ENCODE results near the gene XYLT1. TPM values are rescaled to one million over a fixed set of nuclear protein-coding genes. Genes with fewer than 3 reads are reported as not detected.

Gene XYLT1
- total RNA-seq, 1 donor from 2014 or later = under 0.01 TPM

- DNase-seq (ENCODE audit: low read depth) = no peak
Measured at GRCh38 chr16:17116595-17117322, 354.0 kb downstream of the XYLT1 start.

DNA sequence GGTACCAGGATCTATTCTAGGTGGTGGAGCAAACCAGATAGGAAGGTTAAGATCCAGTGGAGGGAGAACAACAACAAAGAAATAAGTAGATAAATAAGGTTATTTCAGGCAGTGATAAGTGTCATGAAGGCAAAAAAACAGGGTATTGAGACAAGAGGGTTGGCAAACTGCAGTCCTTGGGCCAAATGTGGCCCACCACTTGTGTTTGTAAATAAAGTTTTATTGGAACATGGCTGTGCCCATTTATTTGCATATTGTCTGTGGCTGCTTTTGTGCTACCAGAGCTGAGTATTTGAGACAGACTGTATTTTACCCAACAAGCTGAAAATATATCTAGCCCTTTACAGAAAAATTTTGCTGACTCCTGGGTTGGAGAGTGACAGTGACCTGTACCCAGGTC, 361.3 kb downstream of the XYLT1 start:
- FAIRE-seq = no peak
- DNase-seq (ENCODE audit: low read depth) = no peak

More at GRCh38 chr16:17116595-17117322, 354.0 kb downstream of the XYLT1 start:
- Histone ChIP-seq H3K27me3 (ENCODE audit: control insufficient read depth, insufficient read depth, low read length) (no peaks in the 10 kb centered on the region), H3K36me3 (ENCODE audit: control insufficient read depth, insufficient read depth, low read length) (no peaks in the 10 kb centered on the region), H3K4me3 (ENCODE audit: low read depth, low read length) (no peak overlapping the region)
- no peak for TF ChIP-seq CTCF (IDR thresholded peaks at IDR 0.05; ENCODE audit: insufficient read depth, low read length, severe bottlenecking)
- no peak for FAIRE-seq

GRCh38 chr16:17108596-17108995, 362.2 kb downstream of the XYLT1 start:
- no peak for TF ChIP-seq CTCF (IDR thresholded peaks at IDR 0.05; ENCODE audit: insufficient read depth, low read length, severe bottlenecking)
- Histone ChIP-seq H3K27me3 (ENCODE audit: control insufficient read depth, insufficient read depth, low read length) (no peaks in the 10 kb centered on the region), H3K36me3 (ENCODE audit: control insufficient read depth, insufficient read depth, low read length) (no peaks in the 10 kb centered on the region), H3K4me3 (ENCODE audit: low read depth, low read length) (no peak overlapping the region)
- FAIRE-seq (no peak), DNase-seq (ENCODE audit: low read depth) (no peak)

More for the DNA sequence above, 361.3 kb downstream of the XYLT1 start:
- Histone ChIP-seq H3K27me3 (ENCODE audit: control insufficient read depth, insufficient read depth, low read length) (no peaks in the 10 kb centered on the region), H3K4me3 (ENCODE audit: low read depth, low read length) (no peak overlapping the region), H3K36me3 (ENCODE audit: control insufficient read depth, insufficient read depth, low read length) (no peaks in the 10 kb centered on the region)
- no peak for TF ChIP-seq CTCF (IDR thresholded peaks at IDR 0.05; ENCODE audit: insufficient read depth, low read length, severe bottlenecking)

- H3K36me3 ChIP-seq (ENCODE audit: control insufficient read depth, insufficient read depth, low read length) = no peaks in the 10 kb centered on the region
- DNase-seq (ENCODE audit: low read depth) = no peak
- TF ChIP-seq CTCF (IDR thresholded peaks at IDR 0.05; ENCODE audit: insufficient read depth, low read length, severe bottlenecking) = no peak
- no peak for FAIRE-seq
- H3K27me3 ChIP-seq (ENCODE audit: control insufficient read depth, insufficient read depth, low read length) = no peaks in the 10 kb centered on the region
- no peak overlapping the region for H3K4me3 ChIP-seq (ENCODE audit: low read depth, low read length)
Measured at GRCh38 chr16:17107450-17107849, 363.3 kb downstream of the XYLT1 start.

- no peaks in the 10 kb centered on the region for H3K27me3 ChIP-seq (ENCODE audit: control insufficient read depth, insufficient read depth, low read length)
- H3K36me3 ChIP-seq (ENCODE audit: control insufficient read depth, insufficient read depth, low read length) = no peaks in the 10 kb centered on the region
- no peak for TF ChIP-seq CTCF (IDR thresholded peaks at IDR 0.05; ENCODE audit: insufficient read depth, low read length, severe bottlenecking)
- FAIRE-seq = no peak
- H3K4me3 ChIP-seq (ENCODE audit: low read depth, low read length) = no peak overlapping the region
- no peak for DNase-seq (ENCODE audit: low read depth)
Measured at GRCh38 chr16:17106243-17106791, 364.4 kb downstream of the XYLT1 start.

Data from bronchial epithelial cell (primary cell).